HG03439 (cell line): ENCODE data around the gene YIPF3.
"Not testable (repeated sequence)": the region's sequence is repeated elsewhere in the genome, so short reads cannot be mapped to it uniquely, and the experiment has no call there.

Source experiments
- ATAC-seq: cut with Tn5 transposase; IDR thresholded peaks from one replicate; pipeline ENCODE4 v1.9.1; 2021; ENCODE audit warnings: mild to moderate bottlenecking, moderate library complexity; ENCODE audit not compliant: unreplicated experiment

Gene YIPF3

DNA sequence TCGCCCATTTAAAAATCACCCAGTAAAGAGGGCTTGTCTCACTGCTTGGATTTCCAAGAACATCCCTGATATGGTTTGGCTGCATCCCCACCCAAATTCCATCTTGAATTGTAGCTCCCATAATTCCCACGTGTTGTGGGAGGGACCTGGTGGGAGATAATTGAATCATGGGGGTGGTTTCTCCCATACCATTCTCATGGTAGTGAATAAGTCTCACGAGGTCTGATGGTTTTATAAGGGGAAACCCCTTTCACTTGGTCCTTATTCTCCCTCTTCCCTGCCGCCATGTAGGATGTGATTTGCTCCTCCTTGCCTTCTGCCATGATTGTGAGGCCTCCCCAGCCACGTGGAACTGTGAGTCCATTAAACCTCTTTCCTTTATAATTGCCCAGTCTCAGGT lies 49.5 kb downstream of the YIPF3 start:
- not testable (repeated sequence) for ATAC-seq

DNA sequence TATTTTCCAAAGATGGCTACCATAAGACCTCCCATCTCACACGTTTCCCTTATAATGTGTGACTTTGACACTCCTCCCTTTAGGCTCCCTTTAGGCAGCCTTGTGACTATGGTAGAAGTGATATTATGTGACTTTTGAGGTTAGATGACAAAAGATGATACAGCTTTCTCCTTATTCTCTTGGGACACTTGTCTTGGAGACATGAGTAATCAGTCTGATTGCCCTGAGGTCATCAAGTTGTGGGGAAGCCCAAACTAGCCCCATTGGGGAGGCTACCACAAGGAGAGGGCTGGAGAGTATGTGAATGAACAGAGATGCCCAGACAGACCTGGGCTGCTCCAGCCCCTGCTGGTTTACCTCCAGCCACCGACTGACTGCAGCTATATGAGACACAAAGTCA lies 50.8 kb downstream of the YIPF3 start:
- ATAC-seq = no peak

DNA sequence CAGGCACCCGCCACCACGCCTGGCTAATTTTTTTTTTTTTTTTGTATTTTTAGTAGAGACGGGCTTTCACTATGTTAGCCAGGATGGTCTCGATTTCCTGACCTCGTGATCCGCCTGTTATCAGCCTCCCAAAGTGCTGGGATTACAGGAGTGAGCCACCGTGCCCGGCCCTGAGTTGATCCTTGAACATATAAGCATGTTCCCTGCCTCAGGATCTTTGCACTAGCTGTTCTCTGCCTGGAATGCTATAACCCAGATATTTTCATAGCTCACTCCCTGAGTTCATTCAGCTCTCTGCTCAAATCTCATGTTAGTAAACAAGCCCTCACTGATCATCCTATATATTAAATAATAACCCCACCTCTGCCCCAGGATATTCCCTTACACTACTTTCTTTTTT lies 52.4 kb downstream of the YIPF3 start:
- ATAC-seq = no peak

DNA sequence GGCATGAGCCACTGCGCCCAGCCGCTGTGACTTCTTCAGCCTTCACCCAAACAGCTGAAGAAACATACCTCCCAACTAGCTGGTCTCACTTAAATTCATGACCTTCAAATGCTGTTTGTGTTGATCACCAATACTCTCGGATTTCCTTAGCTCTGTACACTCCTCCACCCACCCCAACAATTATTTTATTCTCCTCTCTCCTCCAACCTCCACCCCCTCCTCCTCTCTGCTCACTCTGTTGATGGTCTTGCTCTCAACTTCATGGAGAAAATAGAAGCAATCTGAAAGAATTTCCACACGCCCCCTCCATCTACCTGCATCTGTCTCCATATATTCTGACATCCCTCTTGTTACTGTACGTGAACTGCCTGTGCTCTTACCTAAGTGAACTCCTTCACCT lies 54.8 kb downstream of the YIPF3 start:
- ATAC-seq = no peak
